Tibial nerve (tissue), 4 donors: Measurements from ENCODE around the gene NFATC1.

Experiments used
- CTCF ChIP-seq, 5 experiments: fragments of 200-600 bp in 3 of 5; fragments of 450-650 bp in 2 of 5; sonication (generic) in 3 of 5; IDR thresholded peaks; one replicate each; pipeline ENCODE4 v1.5.1; 2016 to 2019; ENCODE audit warnings: antibody characterized with exemption in 5 of 5, mild to moderate bottlenecking in 3 of 5, moderate library complexity in 2 of 5
- EP300 ChIP-seq, 2 donors: sonication (generic); formaldehyde crosslinking; IDR thresholded peaks; one replicate each; pipeline ENCODE4 v1.6.1; 2017; ENCODE audit warnings: antibody characterized with exemption in 2 of 2, mild to moderate bottlenecking in 1 of 2
- POLR2A ChIP-seq, 2 donors: fragments of 450-650 bp; IDR thresholded peaks; one replicate each; pipeline ENCODE4 v1.6.1; 2017; ENCODE audit warnings: antibody characterized with exemption in 2 of 2, mild to moderate bottlenecking in 2 of 2, moderate library complexity in 2 of 2

GRCh38 chr18:79519751-79520477, 124.2 kb downstream of the NFATC1 start:
- TF ChIP-seq CTCF (IDR thresholded peaks at IDR 0.05) (no peak), POLR2A (IDR thresholded peaks at IDR 0.05) (no peak), EP300 (IDR thresholded peaks at IDR 0.05) (no peak)
